ENCODE results near the gene POLR2A. TPM values are rescaled to one million over a fixed set of nuclear protein-coding genes. Genes with fewer than 3 reads are reported as not detected.
"Not testable (repeated sequence)": the region's sequence is repeated elsewhere in the genome, so short reads cannot be mapped to it uniquely, and the experiment has no call there.

Gene POLR2A
- total RNA-seq, 4 donors from 2014 or later: 93.9 to 120 (median 110) TPM

DNA sequence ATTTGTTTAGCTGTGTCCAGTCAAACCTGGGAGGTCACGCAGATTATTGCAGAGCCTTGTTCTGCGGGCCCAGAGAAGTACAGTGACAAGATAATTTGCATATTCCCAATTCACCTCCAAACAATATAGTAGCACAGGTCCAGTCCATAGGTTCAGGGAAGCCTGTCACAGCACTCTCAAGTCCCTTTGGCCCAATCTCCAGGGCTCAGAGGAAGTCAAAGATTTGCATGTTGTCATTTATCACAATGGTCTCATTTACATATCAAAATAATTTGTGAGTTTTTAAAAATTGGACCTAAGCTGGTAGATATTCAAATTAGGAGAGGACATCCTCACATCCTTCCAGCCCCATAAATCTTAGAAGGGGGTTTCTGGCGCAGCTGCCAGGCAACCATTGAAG is 16.7 kb upstream of the POLR2A start:
- DNase-seq (ENCODE audit: low spot score in 2 of 2): no peak
- 93 to 96% methylated on average over 3 of the region's 3 CpGs for WGBS, 2 donors
- no peak for TF ChIP-seq POLR2A (IDR thresholded peaks at IDR 0.05)
- no peak for TF ChIP-seq CTCF (IDR thresholded peaks at IDR 0.05)
- intact Hi-C loops (cut with DNase I; ENCODE audit: low total_unique reads): no loop called here
- no peak overlapping the region for H3K4me3 ChIP-seq (ENCODE audit: low read depth, poor library complexity, severe bottlenecking)

DNA sequence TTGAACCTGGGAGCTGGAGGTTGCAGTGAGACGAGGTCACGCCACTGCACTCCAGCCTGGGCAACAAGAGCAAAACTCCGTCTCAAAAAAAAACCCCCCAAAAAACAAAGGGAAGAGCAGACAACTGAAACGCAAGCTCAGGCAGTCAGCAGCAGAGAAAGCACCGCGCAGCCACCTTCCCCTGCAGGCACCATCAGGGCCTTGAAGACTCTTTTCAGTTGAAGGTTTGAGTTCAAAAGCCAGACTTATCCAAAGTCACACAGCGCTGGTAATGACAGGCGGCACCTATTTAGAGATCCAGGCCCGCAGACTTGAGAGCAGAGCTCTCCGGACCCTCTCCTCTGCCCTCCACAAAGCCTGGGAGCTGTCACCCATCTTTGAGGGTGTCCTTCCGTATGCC is 15.9 kb upstream of the POLR2A start:
- DNase-seq (ENCODE audit: low spot score in 2 of 2): no peak
- H3K4me3 ChIP-seq (ENCODE audit: low read depth, poor library complexity, severe bottlenecking): no peak overlapping the region
- intact Hi-C loops (cut with DNase I; ENCODE audit: low total_unique reads): no loop called here
- 92 to 95% methylated on average over 11 of the region's 11 CpGs for WGBS, 2 donors
- TF ChIP-seq CTCF (IDR thresholded peaks at IDR 0.05) (no peak), POLR2A (IDR thresholded peaks at IDR 0.05) (no peak)

DNA sequence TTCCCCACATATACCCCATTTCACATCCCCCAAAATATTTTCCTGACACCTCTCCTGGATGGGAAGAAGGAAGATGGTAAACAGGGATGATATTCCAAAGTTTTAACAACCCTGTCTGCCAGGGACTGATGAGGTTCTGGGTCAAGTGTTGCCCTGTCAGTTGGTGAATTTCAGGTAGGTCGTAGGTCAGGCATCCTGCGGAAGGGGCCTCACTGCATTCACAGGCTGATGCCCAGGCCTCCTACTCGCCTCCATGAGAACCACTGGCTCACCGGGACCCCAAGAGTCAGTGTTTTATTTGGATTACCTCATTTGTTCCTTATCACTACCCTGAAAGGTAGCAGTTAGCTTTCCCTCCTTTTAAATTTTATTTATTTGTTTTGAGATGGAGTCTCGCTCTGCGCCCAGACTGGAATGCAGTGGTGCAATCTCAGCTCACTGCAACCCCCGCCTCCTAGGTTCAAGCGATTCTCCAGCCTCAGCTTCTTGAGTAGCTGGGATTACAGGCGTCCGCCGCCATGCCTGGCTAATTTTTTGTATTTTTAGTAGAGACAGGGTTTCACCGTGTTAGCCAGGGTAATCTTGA is 15.3 kb upstream of the POLR2A start:
- intact Hi-C loops (cut with DNase I; ENCODE audit: low total_unique reads): no loop called here
- no peak overlapping the region for H3K4me3 ChIP-seq (ENCODE audit: low read depth, poor library complexity, severe bottlenecking)
- DNase-seq (ENCODE audit: low spot score in 2 of 2): no peak
- 82 to 86% methylated on average over 12 of the region's 12 CpGs for WGBS, 2 donors
- TF ChIP-seq CTCF (IDR thresholded peaks at IDR 0.05): no peak
- no peak for TF ChIP-seq POLR2A (IDR thresholded peaks at IDR 0.05)

- WGBS, 2 donors: 90 to 93% methylated on average over 12 of the region's 12 CpGs
- DNase-seq (ENCODE audit: low spot score in 2 of 2); H3K4me3 ChIP-seq (ENCODE audit: low read depth, poor library complexity, severe bottlenecking); intact Hi-C loops (cut with DNase I; ENCODE audit: low total_unique reads): not testable (repeated sequence)
These were observed 14.3 kb upstream of the POLR2A start for GRCh38 chr17:7469843-7470242.

GRCh38 chr17:7470457-7470973 is 13.7 kb upstream of the POLR2A start:
- intact Hi-C loops (cut with DNase I; ENCODE audit: low total_unique reads); H3K4me3 ChIP-seq (ENCODE audit: low read depth, poor library complexity, severe bottlenecking); DNase-seq (ENCODE audit: low spot score in 2 of 2): not testable (repeated sequence)
- 76% methylated on average over 8 of the region's 8 CpGs for WGBS, 2 donors

- DNase-seq (ENCODE audit: low spot score in 2 of 2): no peak
- H3K4me3 ChIP-seq (ENCODE audit: low read depth, poor library complexity, severe bottlenecking): no peak overlapping the region
- intact Hi-C loops (cut with DNase I; ENCODE audit: low total_unique reads): no loop called here
- TF ChIP-seq CTCF (IDR thresholded peaks at IDR 0.05) (no peak), POLR2A (IDR thresholded peaks at IDR 0.05) (no peak)
- WGBS, 2 donors: 74 to 78% methylated on average over 2 of the region's 2 CpGs
These were observed 12.4 kb upstream of the POLR2A start for GRCh38 chr17:7471729-7472128.

GRCh38 chr17:7474767-7475166 is 9.4 kb upstream of the POLR2A start:
- 59 to 60% methylated on average over 7 to 8 of the region's 8 CpGs for WGBS, 2 donors
- intact Hi-C loops (cut with DNase I; ENCODE audit: low total_unique reads); DNase-seq (ENCODE audit: low spot score in 2 of 2); H3K4me3 ChIP-seq (ENCODE audit: low read depth, poor library complexity, severe bottlenecking): not testable (repeated sequence)
